ENCODE data around the gene FBN2. TPM values are rescaled to one million over a fixed set of nuclear protein-coding genes. Genes with fewer than 3 reads are reported as not detected.

Gene FBN2
- total RNA-seq, 1 donor from 2014 or later: 0.49 TPM

DNA sequence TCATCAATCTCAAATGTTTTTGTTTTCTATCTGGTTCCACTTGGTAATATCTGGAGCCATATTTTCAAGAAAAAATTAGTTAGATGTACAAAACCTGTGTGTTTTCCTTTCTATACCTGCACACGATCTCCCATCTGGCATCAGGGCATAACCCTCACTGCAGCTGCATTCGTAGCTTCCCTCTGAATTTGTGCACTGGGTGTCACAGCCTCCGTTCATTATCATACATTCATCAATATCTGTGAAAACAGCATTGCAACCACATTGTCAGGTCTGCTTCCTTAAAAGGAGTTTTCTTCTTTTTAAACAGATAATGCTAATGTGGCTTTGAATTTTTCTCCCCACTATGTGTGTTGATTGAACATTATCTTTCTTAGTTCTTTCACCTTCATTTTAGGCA lies 202.7 kb downstream of the FBN2 start:
- H3K36me3 ChIP-seq: no peaks in the 10 kb centered on the region
- H3K9me3 ChIP-seq: no peaks in the 10 kb centered on the region
- H3K4me1 ChIP-seq: no peaks in the 10 kb centered on the region
- TF ChIP-seq POLR2AphosphoS5 (IDR thresholded peaks at IDR 0.05; ENCODE audit: insufficient read depth in 1 of 2, low read depth in 1 of 2) (no peak), POLR2A (IDR thresholded peaks at IDR 0.05) (no peak)
- TF ChIP-seq, protein P1, sequence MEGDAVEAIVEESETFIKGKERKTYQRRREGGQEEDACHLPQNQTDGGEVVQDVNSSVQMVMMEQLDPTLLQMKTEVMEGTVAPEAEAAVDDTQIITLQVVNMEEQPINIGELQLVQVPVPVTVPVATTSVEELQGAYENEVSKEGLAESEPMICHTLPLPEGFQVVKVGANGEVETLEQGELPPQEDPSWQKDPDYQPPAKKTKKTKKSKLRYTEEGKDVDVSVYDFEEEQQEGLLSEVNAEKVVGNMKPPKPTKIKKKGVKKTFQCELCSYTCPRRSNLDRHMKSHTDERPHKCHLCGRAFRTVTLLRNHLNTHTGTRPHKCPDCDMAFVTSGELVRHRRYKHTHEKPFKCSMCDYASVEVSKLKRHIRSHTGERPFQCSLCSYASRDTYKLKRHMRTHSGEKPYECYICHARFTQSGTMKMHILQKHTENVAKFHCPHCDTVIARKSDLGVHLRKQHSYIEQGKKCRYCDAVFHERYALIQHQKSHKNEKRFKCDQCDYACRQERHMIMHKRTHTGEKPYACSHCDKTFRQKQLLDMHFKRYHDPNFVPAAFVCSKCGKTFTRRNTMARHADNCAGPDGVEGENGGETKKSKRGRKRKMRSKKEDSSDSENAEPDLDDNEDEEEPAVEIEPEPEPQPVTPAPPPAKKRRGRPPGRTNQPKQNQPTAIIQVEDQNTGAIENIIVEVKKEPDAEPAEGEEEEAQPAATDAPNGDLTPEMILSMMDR (IDR thresholded peaks at IDR 0.05): no peak
- H3K27ac ChIP-seq: no peak overlapping the region
- no peak overlapping the region for H3K4me3 ChIP-seq
- intact Hi-C loops (cut with DNase I): no loop called here
- H3K27me3 ChIP-seq: no peaks in the 10 kb centered on the region
- DNase-seq (ENCODE audit: extremely low spot score in 2 of 2): no peak

DNA sequence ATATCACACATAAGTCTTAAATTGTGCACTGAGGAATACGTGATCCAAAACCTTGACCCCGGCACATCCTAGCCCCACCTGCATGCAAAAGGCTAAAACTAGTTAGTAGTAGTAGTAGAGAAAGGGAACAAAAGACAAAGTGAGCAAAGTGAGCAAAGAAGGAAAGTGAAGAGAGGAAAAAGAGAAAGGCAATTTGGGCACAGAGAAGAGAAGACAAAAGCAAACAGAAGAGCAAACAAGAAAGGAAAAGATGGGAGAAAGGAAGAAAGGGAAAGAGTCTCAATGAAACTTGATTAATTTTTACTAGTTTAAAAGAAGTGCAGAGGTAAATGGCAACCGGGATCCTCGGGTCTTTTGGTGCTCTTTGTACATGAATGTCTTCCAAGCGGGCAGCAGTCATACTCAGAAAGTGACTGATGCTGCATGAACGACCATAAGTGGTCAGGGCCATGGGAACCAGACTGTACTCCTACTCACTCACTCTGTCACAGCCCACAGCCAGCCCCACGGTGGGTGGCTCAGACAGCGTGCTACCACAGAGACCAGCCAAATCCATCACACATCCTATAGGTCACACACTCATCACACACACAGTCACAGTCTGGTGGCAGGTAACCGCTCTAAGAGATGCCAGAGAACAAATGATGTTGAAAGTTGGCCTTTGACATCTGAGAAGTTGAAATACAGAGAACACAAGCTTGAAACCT lies 203.9 kb downstream of the FBN2 start:
- H3K36me3 ChIP-seq: no peaks in the 10 kb centered on the region
- H3K9me3 ChIP-seq: no peaks in the 10 kb centered on the region
- no peaks in the 10 kb centered on the region for H3K27me3 ChIP-seq
- DNase-seq (ENCODE audit: extremely low spot score in 2 of 2): no peak
- H3K4me3 ChIP-seq: no peak overlapping the region
- no peak overlapping the region for H3K27ac ChIP-seq
- intact Hi-C loops (cut with DNase I): no loop called here
- H3K4me1 ChIP-seq: no peaks in the 10 kb centered on the region
- no peak for TF ChIP-seq POLR2AphosphoS5 (IDR thresholded peaks at IDR 0.05; ENCODE audit: insufficient read depth in 1 of 2, low read depth in 1 of 2)
- TF ChIP-seq, protein P1 (IDR thresholded peaks at IDR 0.05): no peak

DNA sequence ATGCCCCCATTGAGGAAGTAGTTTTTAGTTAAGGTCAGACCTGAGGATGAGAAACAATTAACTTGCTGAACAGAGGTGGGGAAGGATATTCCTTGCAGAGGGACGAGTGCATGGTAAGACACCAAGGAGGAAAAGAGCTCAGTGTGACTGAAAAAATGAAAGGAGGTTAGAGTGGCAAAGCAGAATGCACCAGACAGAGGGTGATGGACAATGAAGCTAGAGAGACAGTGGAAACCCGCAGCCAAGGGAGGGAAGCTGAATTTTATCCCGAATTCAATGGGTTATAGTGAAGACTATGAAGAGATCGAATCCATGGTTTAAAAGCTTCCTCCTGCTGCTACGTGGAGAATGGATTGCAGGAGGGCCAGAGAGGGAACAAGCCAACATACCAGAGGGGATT lies 206.8 kb downstream of the FBN2 start:
- Histone ChIP-seq H3K4me1 (peaks cover 9% of the 10 kb centered on the region), H3K36me3 (no peaks in the 10 kb centered on the region), H3K27ac (no peak overlapping the region), H3K9me3 (no peaks in the 10 kb centered on the region), H3K27me3 (no peaks in the 10 kb centered on the region), H3K4me3 (no peak overlapping the region)
- TF ChIP-seq POLR2AphosphoS5 (IDR thresholded peaks at IDR 0.05; ENCODE audit: insufficient read depth in 1 of 2, low read depth in 1 of 2) (no peak), POLR2A (IDR thresholded peaks at IDR 0.05) (no peak)
- TF ChIP-seq, protein P1 (IDR thresholded peaks at IDR 0.05): no peak
- intact Hi-C loops (cut with DNase I): no loop called here
- DNase-seq (ENCODE audit: extremely low spot score in 2 of 2): no peak

DNA sequence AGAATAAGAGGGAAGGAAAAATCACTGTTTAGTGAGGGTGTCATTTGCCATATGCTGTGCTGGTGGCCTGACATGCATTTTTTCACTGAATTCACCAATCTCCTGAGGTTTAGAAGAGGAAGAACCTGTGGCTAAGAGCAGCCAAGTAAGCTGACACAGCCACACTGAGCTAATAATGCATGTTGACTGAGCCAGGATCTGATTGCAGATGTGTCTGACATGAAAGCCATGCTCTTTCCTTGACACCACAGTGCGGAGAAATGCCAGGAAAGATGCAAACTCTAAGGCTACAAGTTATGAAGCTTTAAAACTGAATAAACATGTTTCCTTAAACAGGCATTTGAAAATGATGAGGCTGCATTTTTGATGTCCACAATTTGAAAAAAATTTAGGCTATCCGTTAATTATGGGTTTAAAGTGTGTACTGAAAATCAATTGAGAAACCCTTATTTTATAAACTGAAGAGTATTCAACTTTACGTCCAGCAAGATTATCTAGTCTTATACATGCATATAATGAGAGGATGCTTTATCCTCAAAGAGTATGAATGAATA lies 208.6 kb downstream of the FBN2 start:
- Histone ChIP-seq H3K27me3 (no peaks in the 10 kb centered on the region), H3K4me3 (no peak overlapping the region), H3K36me3 (no peaks in the 10 kb centered on the region), H3K9me3 (no peaks in the 10 kb centered on the region), H3K4me1 (peaks cover 9% of the 10 kb centered on the region), H3K27ac (no peak overlapping the region)
- DNase-seq (ENCODE audit: extremely low spot score in 2 of 2): no peak
- intact Hi-C loops (cut with DNase I): no loop called here
- TF ChIP-seq POLR2AphosphoS5 (IDR thresholded peaks at IDR 0.05; ENCODE audit: insufficient read depth in 1 of 2, low read depth in 1 of 2) (no peak), POLR2A (IDR thresholded peaks at IDR 0.05) (no peak)
- TF ChIP-seq, protein P1 (IDR thresholded peaks at IDR 0.05): no peak

DNA sequence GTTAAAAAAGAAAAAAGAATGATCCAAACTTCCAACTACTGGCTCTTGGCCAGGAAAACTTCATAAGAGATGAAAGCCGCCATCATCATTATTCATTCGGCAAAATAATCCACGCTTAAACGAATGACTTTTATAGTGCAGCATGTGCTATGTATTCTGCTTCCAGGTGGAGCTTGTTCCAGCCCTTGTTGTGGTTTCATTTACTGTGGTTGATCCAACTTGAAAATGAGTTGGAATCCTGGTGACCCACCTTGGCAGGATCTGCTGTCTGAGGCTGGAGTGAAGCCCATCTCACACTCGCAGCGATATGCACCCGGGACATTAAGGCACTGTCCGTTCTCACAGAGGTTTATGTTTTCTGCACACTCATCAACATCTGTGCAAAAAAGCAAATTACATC lies 209.6 kb downstream of the FBN2 start:
- intact Hi-C loops (cut with DNase I): no loop called here
- Histone ChIP-seq H3K27me3 (no peaks in the 10 kb centered on the region), H3K4me1 (peaks cover 9% of the 10 kb centered on the region), H3K27ac (no peak overlapping the region), H3K4me3 (no peak overlapping the region), H3K36me3 (no peaks in the 10 kb centered on the region), H3K9me3 (no peaks in the 10 kb centered on the region)
- TF ChIP-seq, protein P1 (IDR thresholded peaks at IDR 0.05): no peak
- DNase-seq (ENCODE audit: extremely low spot score in 2 of 2): no peak
